HG02981 (cell line): ENCODE data around the gene IER5.

Experiments
- ATAC-seq: cut with Tn5 transposase; IDR thresholded peaks from one replicate; pipeline ENCODE4 v1.9.1; 2021; ENCODE audit warnings: mild to moderate bottlenecking, moderate library complexity; ENCODE audit not compliant: unreplicated experiment

IER5 gene

GRCh38 chr1:181133441-181133951 lies 45.0 kb downstream of the IER5 start:
- ATAC-seq, result no peak

GRCh38 chr1:181133969-181134418 lies 45.5 kb downstream of the IER5 start:
- no peak for ATAC-seq

- peak; percentile 34 for ATAC-seq
Measured at GRCh38 chr1:181134543-181135436, 46.3 kb downstream of the IER5 start.

GRCh38 chr1:181135437-181135731 lies 46.9 kb downstream of the IER5 start:
- no peak for ATAC-seq

DNA sequence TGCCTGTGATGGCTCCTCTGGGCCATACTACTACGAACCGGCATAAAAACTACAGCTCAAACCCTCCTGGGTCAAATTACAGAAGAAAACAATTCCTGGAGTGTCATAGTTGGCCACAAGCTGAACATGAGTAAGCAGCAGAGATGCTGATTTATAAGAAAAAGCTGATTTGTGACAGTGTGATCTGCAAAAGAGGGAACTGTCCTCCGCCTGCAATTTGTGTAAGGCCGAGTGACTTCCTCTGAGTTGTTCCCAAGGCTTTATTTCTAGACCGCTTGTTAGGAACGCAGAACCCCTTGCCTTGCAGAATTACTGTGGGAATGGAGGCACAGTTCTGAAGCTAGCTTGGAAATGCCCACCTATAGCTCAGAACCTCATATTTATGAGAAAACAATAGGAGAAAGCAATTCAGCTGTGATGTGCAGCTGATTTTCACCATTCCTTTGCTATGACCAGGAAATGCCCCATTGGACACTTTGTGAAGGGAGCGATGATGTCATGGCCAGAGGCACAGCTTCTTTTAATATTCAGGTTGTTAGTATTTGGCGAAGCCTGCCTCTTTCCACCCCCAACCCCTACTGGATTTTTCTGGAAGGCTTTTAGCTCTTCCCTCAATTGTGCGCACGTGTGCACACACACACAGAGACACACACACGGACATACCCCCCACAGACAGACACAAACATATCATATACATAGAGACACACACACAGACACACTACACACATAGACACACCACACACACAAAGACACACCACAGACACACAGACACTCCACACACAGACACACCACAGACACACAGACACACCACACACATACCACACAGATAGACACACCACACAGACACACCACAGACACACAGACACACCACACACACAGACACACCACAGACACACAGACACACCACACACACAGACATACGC lies 47.6 kb downstream of the IER5 start:
- ATAC-seq, result no peak

DNA sequence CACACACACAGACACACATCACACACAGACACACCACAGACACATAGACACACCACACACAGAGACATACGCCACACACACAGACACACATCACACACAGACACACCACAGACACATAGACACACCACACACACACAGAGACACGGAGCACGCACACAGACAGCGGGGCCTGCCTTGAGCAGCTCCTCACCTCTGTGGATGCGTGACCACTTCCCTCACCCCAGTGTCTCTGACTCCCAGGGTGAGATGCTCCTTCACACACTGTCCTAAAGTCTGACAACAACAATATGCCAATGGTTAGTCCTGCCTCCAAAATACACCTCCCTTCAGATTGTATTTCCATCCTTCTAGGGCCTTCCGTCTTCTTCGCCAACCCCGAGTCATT lies 48.2 kb downstream of the IER5 start:
- no peak for ATAC-seq

GRCh38 chr1:181137217-181137743 lies 48.8 kb downstream of the IER5 start:
- ATAC-seq, result no peak

DNA sequence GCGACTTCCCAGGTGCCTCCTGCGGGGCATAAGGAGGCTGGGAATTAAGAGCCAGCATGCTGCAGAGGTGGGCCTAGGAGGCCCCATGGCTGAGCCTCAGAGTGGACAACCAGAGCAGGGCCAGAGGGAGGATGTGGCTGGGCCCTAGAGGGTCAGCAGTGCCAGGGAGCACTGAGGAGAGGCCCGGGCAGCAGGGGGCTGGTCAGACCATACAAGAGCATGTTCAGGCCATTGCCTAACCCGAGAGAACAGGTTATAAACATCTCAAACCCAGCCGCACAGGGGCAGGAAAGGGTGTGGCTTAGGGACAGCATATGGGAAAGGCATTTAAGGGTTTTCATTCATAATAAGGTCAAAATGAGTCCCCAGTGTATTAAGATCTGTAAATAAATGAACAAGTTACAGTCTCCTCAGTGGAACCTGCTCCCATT lies 51.1 kb downstream of the IER5 start:
- ATAC-seq, result no peak

DNA sequence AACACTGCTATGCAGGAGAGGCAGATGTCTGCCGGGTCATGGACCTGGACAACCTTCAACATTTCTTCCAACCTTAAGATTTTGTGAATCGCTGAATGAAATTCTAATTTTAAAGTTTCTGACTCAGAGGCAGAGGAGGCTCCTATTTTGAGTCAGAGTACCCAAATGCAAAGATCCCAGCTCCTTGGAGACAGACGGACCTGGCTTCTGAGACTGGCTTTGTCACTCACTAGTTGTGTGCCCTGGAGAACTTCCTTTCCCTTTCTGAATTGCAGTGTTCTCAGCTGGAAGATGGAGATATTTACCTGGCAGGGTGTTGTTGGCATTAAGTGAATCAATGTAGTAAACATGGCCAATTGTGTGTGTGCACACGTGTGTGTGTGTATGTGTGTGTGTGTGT lies 51.9 kb downstream of the IER5 start:
- ATAC-seq, result no peak

- no peak for ATAC-seq
Measured at GRCh38 chr1:181140891-181141290, 52.4 kb downstream of the IER5 start.

DNA sequence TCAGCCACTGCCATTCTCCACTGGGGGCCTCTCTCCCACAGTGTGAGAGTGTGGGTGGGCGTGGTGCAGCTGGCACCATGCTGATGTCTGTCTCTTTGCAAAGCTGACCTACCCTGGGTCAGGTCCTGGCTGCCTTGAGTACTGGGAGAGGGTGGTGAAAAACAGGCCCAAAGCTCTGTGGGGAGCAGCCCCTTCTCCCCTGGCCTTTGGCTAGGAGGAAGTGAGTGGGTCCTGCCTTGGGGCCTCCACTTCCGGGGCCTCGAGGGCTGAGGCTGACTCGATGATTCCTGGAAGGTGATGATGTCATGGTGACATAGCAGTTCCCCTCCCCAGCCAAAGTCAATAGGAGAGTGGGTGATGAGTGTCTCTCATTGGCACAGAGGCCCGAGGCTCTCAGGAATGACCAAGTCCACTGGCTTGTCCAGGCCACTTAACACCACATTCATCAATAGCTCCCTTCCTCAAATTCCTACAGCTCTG lies 53.0 kb downstream of the IER5 start:
- no peak for ATAC-seq
